Measurements from ENCODE around the gene CTSH. TPM values are rescaled to one million over a fixed set of nuclear protein-coding genes. Genes with fewer than 3 reads are reported as not detected.
A peak's percentile ranks its signal among the peaks of the same experiment; 100 is the strongest.
"Not testable (repeated sequence)": the region's sequence is repeated elsewhere in the genome, so short reads cannot be mapped to it uniquely, and the experiment has no call there.

Gene CTSH
- total RNA-seq, 1 experiment from 2014 or later, result 178 TPM

DNA sequence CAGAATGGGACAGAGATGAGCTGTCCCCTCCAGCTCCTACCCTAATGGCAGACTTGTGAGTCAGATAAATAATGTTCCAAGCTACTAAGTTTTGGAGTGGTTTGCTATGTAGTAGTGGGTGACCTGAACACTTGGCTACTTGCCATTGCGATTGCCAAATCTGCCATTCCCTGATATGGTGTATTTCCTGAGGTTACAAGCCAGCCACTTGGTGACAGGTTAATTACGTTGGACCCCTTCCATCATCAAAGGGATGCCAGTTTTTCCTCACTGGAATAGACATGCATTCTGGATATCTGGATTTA, 38.6 kb downstream of the CTSH start:
- peaks cover 29% of the 10 kb centered on the region for H3K36me3 ChIP-seq (ENCODE audit: control insufficient read depth, insufficient read depth, low read length)
- H3K4me3 ChIP-seq (ENCODE audit: low read depth in 2 of 2, low read length in 2 of 2), result no peak overlapping the region
- ATAC-seq (no peak), DNase-seq (ENCODE audit: low read depth, low spot score) (peak; percentile 32)
- no peaks in the 10 kb centered on the region for H3K27me3 ChIP-seq (ENCODE audit: control insufficient read depth, insufficient read depth, low read length)
- no TSS peak for BruUV-seq (replicated peaks)
- in situ Hi-C loops (cut with HindIII; ENCODE audit: low pct_unique_long_range_greater_than_20kb, low sequenced_read_pairs) (no loop called here), intact Hi-C loops (cut with micrococcal nuclease; ENCODE audit: unreplicated experiment) (no loop called here)
- H3K27ac ChIP-seq (ENCODE audit: low read length), result no peak overlapping the region
- peaks cover 3% of the 10 kb centered on the region; the same call in 1 of the 2 replicates for H3K4me1 ChIP-seq (ENCODE audit: control insufficient read depth, insufficient read depth, low read length)
- CTCF ChIA-PET, result no interaction called here
- no peaks in the 10 kb centered on the region for H3K9me3 ChIP-seq (ENCODE audit: control insufficient read depth, insufficient read depth, low read depth, low read length)
- POLR2A ChIA-PET, result no interaction called here
- TF ChIP-seq, protein P1, sequence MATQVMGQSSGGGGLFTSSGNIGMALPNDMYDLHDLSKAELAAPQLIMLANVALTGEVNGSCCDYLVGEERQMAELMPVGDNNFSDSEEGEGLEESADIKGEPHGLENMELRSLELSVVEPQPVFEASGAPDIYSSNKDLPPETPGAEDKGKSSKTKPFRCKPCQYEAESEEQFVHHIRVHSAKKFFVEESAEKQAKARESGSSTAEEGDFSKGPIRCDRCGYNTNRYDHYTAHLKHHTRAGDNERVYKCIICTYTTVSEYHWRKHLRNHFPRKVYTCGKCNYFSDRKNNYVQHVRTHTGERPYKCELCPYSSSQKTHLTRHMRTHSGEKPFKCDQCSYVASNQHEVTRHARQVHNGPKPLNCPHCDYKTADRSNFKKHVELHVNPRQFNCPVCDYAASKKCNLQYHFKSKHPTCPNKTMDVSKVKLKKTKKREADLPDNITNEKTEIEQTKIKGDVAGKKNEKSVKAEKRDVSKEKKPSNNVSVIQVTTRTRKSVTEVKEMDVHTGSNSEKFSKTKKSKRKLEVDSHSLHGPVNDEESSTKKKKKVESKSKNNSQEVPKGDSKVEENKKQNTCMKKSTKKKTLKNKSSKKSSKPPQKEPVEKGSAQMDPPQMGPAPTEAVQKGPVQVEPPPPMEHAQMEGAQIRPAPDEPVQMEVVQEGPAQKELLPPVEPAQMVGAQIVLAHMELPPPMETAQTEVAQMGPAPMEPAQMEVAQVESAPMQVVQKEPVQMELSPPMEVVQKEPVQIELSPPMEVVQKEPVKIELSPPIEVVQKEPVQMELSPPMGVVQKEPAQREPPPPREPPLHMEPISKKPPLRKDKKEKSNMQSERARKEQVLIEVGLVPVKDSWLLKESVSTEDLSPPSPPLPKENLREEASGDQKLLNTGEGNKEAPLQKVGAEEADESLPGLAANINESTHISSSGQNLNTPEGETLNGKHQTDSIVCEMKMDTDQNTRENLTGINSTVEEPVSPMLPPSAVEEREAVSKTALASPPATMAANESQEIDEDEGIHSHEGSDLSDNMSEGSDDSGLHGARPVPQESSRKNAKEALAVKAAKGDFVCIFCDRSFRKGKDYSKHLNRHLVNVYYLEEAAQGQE (IDR thresholded peaks at IDR 0.05; ENCODE audit: insufficient read depth in 1 of 2, low read depth in 2 of 2, low read length in 1 of 2), result no peak
- 0 out of 2 replicates have a peak, but pooled peaks have one; percentile 41 for TF ChIP-seq POLR2AphosphoS5 (IDR thresholded peaks at IDR 0.05; ENCODE audit: low read depth, low read length)

DNA sequence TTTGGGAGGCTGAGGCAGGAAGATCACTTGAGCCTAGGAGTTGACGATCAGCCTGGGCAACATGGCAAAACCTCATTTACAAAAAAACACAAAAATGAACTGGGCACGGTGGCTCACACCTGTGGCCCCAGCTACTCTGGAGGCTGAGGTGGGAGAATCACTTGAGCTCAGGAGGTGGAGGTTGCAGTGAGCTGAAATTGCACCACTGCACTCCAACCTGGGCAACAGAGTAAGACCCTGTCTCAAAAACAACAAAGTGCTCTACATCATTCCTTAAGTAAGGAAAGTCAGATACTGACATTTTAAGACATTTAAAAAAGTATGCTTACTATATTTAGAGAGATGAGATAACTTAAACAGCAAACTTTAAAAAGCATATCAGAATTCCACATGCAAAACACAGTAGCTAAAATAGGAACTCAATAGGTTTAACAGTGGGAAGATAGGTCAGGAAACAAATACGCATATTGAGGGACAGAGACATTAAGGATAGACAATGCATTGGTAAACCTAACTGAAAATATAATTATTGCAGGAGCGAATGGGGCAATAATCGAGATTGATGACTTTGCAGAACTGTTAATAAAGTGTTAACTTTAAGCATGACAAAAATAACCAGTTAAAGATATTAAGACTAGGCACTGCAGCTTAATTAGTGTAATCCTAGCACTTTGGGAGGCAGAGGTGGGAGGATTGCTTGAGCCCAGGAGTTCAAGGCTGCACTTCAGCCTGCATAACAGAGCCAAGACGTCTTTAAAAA, 40.1 kb downstream of the CTSH start:
- ChIA-PET POLR2A (interaction anchor here (0.6 kb wide), 1 partner anchor 275 kb away, joined by 3 read pairs; no protein-coding TSS in a partner anchor), CTCF (no interaction called here)
- H3K4me1 ChIP-seq (ENCODE audit: control insufficient read depth, insufficient read depth, low read length), result peaks cover 3% of the 10 kb centered on the region; the same call in 1 of the 2 replicates
- in situ Hi-C loops (cut with HindIII; ENCODE audit: low pct_unique_long_range_greater_than_20kb, low sequenced_read_pairs), result no loop called here
- peaks cover 36% of the 10 kb centered on the region for H3K36me3 ChIP-seq (ENCODE audit: control insufficient read depth, insufficient read depth, low read length)
- no peaks in the 10 kb centered on the region for H3K27me3 ChIP-seq (ENCODE audit: control insufficient read depth, insufficient read depth, low read length)
- TF ChIP-seq POLR2AphosphoS5 (IDR thresholded peaks at IDR 0.05; ENCODE audit: low read depth, low read length), result no peak
- TF ChIP-seq SIN3A (IDR thresholded peaks at IDR 0.05; ENCODE audit: borderline replicate concordance, insufficient read depth, low read depth, low read length), result no peak
- TF ChIP-seq, protein P2, sequence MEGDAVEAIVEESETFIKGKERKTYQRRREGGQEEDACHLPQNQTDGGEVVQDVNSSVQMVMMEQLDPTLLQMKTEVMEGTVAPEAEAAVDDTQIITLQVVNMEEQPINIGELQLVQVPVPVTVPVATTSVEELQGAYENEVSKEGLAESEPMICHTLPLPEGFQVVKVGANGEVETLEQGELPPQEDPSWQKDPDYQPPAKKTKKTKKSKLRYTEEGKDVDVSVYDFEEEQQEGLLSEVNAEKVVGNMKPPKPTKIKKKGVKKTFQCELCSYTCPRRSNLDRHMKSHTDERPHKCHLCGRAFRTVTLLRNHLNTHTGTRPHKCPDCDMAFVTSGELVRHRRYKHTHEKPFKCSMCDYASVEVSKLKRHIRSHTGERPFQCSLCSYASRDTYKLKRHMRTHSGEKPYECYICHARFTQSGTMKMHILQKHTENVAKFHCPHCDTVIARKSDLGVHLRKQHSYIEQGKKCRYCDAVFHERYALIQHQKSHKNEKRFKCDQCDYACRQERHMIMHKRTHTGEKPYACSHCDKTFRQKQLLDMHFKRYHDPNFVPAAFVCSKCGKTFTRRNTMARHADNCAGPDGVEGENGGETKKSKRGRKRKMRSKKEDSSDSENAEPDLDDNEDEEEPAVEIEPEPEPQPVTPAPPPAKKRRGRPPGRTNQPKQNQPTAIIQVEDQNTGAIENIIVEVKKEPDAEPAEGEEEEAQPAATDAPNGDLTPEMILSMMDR (IDR thresholded peaks at IDR 0.05), result no peak
- TF ChIP-seq TCF7L2 (IDR thresholded peaks at IDR 0.05; ENCODE audit: low read depth, low read length), result no peak
- TF ChIP-seq, protein P1 (IDR thresholded peaks at IDR 0.05; ENCODE audit: insufficient read depth in 1 of 2, low read depth in 2 of 2, low read length in 1 of 2), result no peak
- ATAC-seq, result no peak
- intact Hi-C loops (cut with micrococcal nuclease; ENCODE audit: unreplicated experiment), result no loop called here
- no peak overlapping the region for H3K4me3 ChIP-seq (ENCODE audit: low read depth in 2 of 2, low read length in 2 of 2)
- no peak for DNase-seq (ENCODE audit: low read depth, low spot score)
- no peaks in the 10 kb centered on the region for H3K9me3 ChIP-seq (ENCODE audit: control insufficient read depth, insufficient read depth, low read depth, low read length)
- no TSS peak for BruUV-seq (replicated peaks)
- no peak overlapping the region for H3K27ac ChIP-seq (ENCODE audit: low read length)

DNA sequence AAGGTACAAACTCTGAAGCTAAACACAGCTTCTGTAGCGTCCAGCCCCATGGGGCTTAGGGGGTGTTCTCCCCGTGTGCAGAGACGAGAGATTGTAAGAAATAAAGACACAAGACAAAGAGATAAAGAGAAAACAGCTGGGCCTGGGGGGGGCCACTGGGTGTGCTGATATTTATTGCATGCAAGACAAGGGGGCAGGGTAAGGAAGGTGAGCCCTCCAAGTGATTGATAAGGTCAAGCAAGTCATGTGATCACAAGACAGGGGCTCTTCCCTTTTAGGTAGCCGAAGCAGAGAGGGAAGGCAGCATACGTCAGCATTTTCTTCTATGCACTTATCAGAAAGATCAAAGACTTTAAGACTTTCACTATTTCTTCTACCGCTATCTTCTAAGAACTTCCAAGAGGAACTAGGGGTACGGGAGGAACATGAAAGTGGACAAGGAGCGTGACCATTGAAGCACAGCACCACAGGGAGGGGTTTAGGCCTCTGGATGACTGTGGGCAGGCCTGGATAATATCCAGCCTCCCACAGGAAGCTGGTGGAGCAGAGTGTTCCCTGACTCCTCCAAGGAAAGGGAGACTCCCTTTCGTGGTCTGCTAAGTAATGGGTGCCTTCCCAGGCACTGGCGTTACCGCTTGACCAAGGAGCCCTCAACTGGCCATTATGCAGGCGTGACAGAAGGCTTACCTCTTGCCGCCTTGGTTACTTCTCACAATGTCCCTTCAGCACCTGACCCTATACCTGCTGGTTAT, 42.4 kb downstream of the CTSH start:
- H3K27ac ChIP-seq (ENCODE audit: low read length); CTCF ChIA-PET; H3K4me3 ChIP-seq (ENCODE audit: low read depth in 2 of 2, low read length in 2 of 2); ATAC-seq; H3K4me1 ChIP-seq (ENCODE audit: control insufficient read depth, insufficient read depth, low read length); DNase-seq (ENCODE audit: low read depth, low spot score); intact Hi-C loops (cut with micrococcal nuclease; ENCODE audit: unreplicated experiment); H3K9me3 ChIP-seq (ENCODE audit: control insufficient read depth, insufficient read depth, low read depth, low read length); H3K27me3 ChIP-seq (ENCODE audit: control insufficient read depth, insufficient read depth, low read length); in situ Hi-C loops (cut with HindIII; ENCODE audit: low pct_unique_long_range_greater_than_20kb, low sequenced_read_pairs); BruUV-seq (replicated peaks): not testable (repeated sequence)
- H3K36me3 ChIP-seq (ENCODE audit: control insufficient read depth, insufficient read depth, low read length), result peaks cover 49% of the 10 kb centered on the region
- POLR2A ChIA-PET, result interaction anchor here (0.5 kb wide), 1 partner anchor 1065 kb away, joined by 3 read pairs; no protein-coding TSS in a partner anchor

All from Panc1 (cell line).